Activated CD8-positive, alpha-beta T cell treated with anti-CD3 and anti-CD28 coated beads for 36 hours (primary cell): ENCODE results near the gene ZNF148. TPM values are rescaled to one million over a fixed set of nuclear protein-coding genes. Genes with fewer than 3 reads are reported as not detected.

Source experiments
- ATAC-seq: fragments of 200-7000 bp; cut with Tn5 transposase; one replicate; pipeline ENCODE4 v1.10.0; 2021; ENCODE audit warnings: mild to moderate bottlenecking, moderate library complexity
- CTCF ChIA-PET: fragments of 350-600 bp; sonication (Branson Sonifier 250); formaldehyde crosslinking; loops from one replicate; lab custom pipeline; 2021; ENCODE audit warnings: antibody characterized with exemption; lab: Charles Lee
- POLR2A ChIA-PET: fragments of 350-600 bp; sonication (Branson Sonifier 250); formaldehyde crosslinking; loops from one replicate; lab custom pipeline; 2021; ENCODE audit warnings: antibody characterized with exemption; lab: Charles Lee
- DNase-seq: peaks from one replicate; pipeline ENCODE4 v3.0.0-alpha.2; 2020
- H3K27ac Mint-ChIP-seq: one replicate; pipeline ENCODE4 v1.8.0; 2021; ENCODE audit warnings: mild to moderate bottlenecking, mixed read lengths
- H3K27me3 Mint-ChIP-seq: one replicate; pipeline ENCODE4 v1.8.0; 2021; ENCODE audit warnings: mixed read lengths
- H3K36me3 Mint-ChIP-seq: one replicate; pipeline ENCODE4 v1.8.0; 2021; ENCODE audit warnings: low read depth, mixed read lengths
- H3K4me1 Mint-ChIP-seq: one replicate; pipeline ENCODE4 v1.8.0; 2021; ENCODE audit warnings: low read depth, mixed read lengths
- H3K4me3 Mint-ChIP-seq: one replicate; pipeline ENCODE4 v1.8.0; 2021; ENCODE audit warnings: mild to moderate bottlenecking, moderate library complexity, mixed read lengths
- H3K9me3 Mint-ChIP-seq: one replicate; pipeline ENCODE4 v1.8.0; 2021; ENCODE audit warnings: mixed read lengths
- CTCF ChIP-seq: fragments of 200-600 bp; IDR thresholded peaks from one replicate; pipeline ENCODE4 v1.8.0; 2022; ENCODE audit warnings: antibody characterized with exemption, mild to moderate bottlenecking
- intact Hi-C: fragments of 100-400 bp; cut with micrococcal nuclease; formaldehyde crosslinking; loops from one replicate; pipeline ENCODE4 v1.10.0; 2022
- total RNA-seq, 2 experiments: library from RNA; stranded (reverse); gene quantifications; one replicate each; pipeline ENCODE4 v1.2.3, GENCODE V29; 2021

ZNF148 gene
- total RNA-seq, 2 experiments from 2014 or later: 36.3 to 36.9 TPM

- H3K27me3 Mint-ChIP-seq: peaks cover 2% of the 10 kb centered on the region
- ChIA-PET POLR2A (no interaction called here), CTCF (no interaction called here)
Observed at GRCh38 chr3:125194061-125194848, 180.9 kb downstream of the ZNF148 start.

GRCh38 chr3:125192190-125193035, 182.7 kb downstream of the ZNF148 start:
- CTCF ChIA-PET: interaction anchor here (1.4 kb wide), 1 partner anchor 10 kb away, joined by 4 read pairs; no protein-coding TSS in a partner anchor

More at GRCh38 chr3:125194061-125194848, 180.9 kb downstream of the ZNF148 start:
- DNase-seq: no peak
- H3K4me1 Mint-ChIP-seq: no peaks in the 10 kb centered on the region
- no peaks in the 10 kb centered on the region for H3K36me3 Mint-ChIP-seq
- TF ChIP-seq CTCF: no peak
- no peak overlapping the region for H3K27ac Mint-ChIP-seq
- no peak for ATAC-seq
- H3K4me3 Mint-ChIP-seq: no peak overlapping the region
- no peaks in the 10 kb centered on the region for H3K9me3 Mint-ChIP-seq
- intact Hi-C loops: no loop called here

GRCh38 chr3:125191730-125192129, 183.4 kb downstream of the ZNF148 start:
- peaks cover 2% of the 10 kb centered on the region for H3K27me3 Mint-ChIP-seq
- no peak for TF ChIP-seq CTCF
- CTCF ChIA-PET: interaction anchor here (0.6 to 1.2 kb wide), 2 partner anchors 10 to 200 kb away, joined by 3 read pairs; no protein-coding TSS in a partner anchor
- POLR2A ChIA-PET: no interaction called here
- no peak overlapping the region for H3K27ac Mint-ChIP-seq
- H3K4me1 Mint-ChIP-seq: no peaks in the 10 kb centered on the region
- no peaks in the 10 kb centered on the region for H3K9me3 Mint-ChIP-seq
- DNase-seq: no peak
- no peak overlapping the region for H3K4me3 Mint-ChIP-seq
- no peaks in the 10 kb centered on the region for H3K36me3 Mint-ChIP-seq
- intact Hi-C loops: no loop called here
- ATAC-seq: no peak

More at GRCh38 chr3:125192190-125193035, 182.7 kb downstream of the ZNF148 start:
- H3K36me3 Mint-ChIP-seq: no peaks in the 10 kb centered on the region
- intact Hi-C loops: no loop called here
- peaks cover 2% of the 10 kb centered on the region for H3K27me3 Mint-ChIP-seq
- no peaks in the 10 kb centered on the region for H3K9me3 Mint-ChIP-seq
- POLR2A ChIA-PET: no interaction called here
- H3K4me1 Mint-ChIP-seq: no peaks in the 10 kb centered on the region
- peak; percentile 34 for ATAC-seq
- no peak for TF ChIP-seq CTCF
- no peak for DNase-seq
- H3K27ac Mint-ChIP-seq: no peak overlapping the region
- H3K4me3 Mint-ChIP-seq: no peak overlapping the region

GRCh38 chr3:125191256-125191655, 183.9 kb downstream of the ZNF148 start:
- Mint-ChIP-seq H3K4me3 (no peak overlapping the region), H3K4me1 (peaks cover under 1% of the 10 kb centered on the region), H3K9me3 (no peaks in the 10 kb centered on the region), H3K27me3 (peaks cover 2% of the 10 kb centered on the region), H3K36me3 (no peaks in the 10 kb centered on the region), H3K27ac (no peak overlapping the region)
- no peak for TF ChIP-seq CTCF
- ATAC-seq (no peak), DNase-seq (no peak)
- intact Hi-C loops: no loop called here
- ChIA-PET CTCF (interaction anchor here (0.6 to 1.2 kb wide), 2 partner anchors 11 to 199 kb away, joined by 3 read pairs; no protein-coding TSS in a partner anchor), POLR2A (no interaction called here)
